ENCODE data around the gene UNC5B. TPM values are rescaled to one million over a fixed set of nuclear protein-coding genes. Genes with fewer than 3 reads are reported as not detected.

UNC5B gene
- total RNA-seq, 1 experiment from 2014 or later = 22.0 TPM

- TF ChIP-seq REST (IDR thresholded peaks at IDR 0.05; ENCODE audit: low read depth) = no peak
- no peak for TF ChIP-seq FOSL1 (IDR thresholded peaks at IDR 0.05; ENCODE audit: low read depth)
- TF ChIP-seq JUND (IDR thresholded peaks at IDR 0.05) = no peak
- no peak for TF ChIP-seq EGR1 (IDR thresholded peaks at IDR 0.05; ENCODE audit: low read depth)
- TF ChIP-seq TCF7L2 (IDR thresholded peaks at IDR 0.05; ENCODE audit: borderline replicate concordance, extremely low read depth, insufficient read depth, insufficient read length) = no peak
- no peak for TF ChIP-seq CBX3 (IDR thresholded peaks at IDR 0.05; ENCODE audit: low read depth)
- no peak for TF ChIP-seq RAD21 (IDR thresholded peaks at IDR 0.05; ENCODE audit: low read depth)
- TF ChIP-seq SIN3A (IDR thresholded peaks at IDR 0.05; ENCODE audit: low read depth) = no peak
- no peak for TF ChIP-seq ZFX (IDR thresholded peaks at IDR 0.05)
- TF ChIP-seq CTCF (IDR thresholded peaks at IDR 0.05 in 2 of 3, conservative IDR thresholded peaks at IDR 0.05 in 1 of 3; ENCODE audit: borderline replicate concordance in 1 of 3, insufficient read depth in 1 of 3, low read depth in 2 of 3, low read length in 2 of 3) = no peak
- TF ChIP-seq POLR2AphosphoS5 (IDR thresholded peaks at IDR 0.05; ENCODE audit: low read depth, low read length) = no peak
Measured at GRCh38 chr10:71294856-71295255, 82.5 kb downstream of the UNC5B start (continued).

GRCh38 chr10:71295641-71296040 lies 83.3 kb downstream of the UNC5B start:
- Histone ChIP-seq H3K9me2 (ENCODE audit: insufficient read depth) (no peaks in the 10 kb centered on the region), H3K27ac (ENCODE audit: low read depth, low read length) (no peak overlapping the region), H3K4me1 (ENCODE audit: control insufficient read depth in 1 of 2, insufficient read depth in 2 of 2, low read length in 2 of 2) (no peaks in the 10 kb centered on the region), H3K27me3 (ENCODE audit: insufficient read depth, low read length) (no peaks in the 10 kb centered on the region), H3K79me2 (ENCODE audit: insufficient read depth, low read length) (no peaks in the 10 kb centered on the region), H2AFZ (ENCODE audit: low read depth, low read length, poor library complexity, severe bottlenecking) (no peak overlapping the region), H3K4me3 (replicated peaks in 1 of 2; ENCODE audit: low read depth in 1 of 2, low read length in 2 of 2) (no peak overlapping the region), H3K9me3 (ENCODE audit: control insufficient read depth in 1 of 2, insufficient read depth in 1 of 2, low read depth in 1 of 2, low read length in 2 of 2) (no peaks in the 10 kb centered on the region), H3K4me2 (ENCODE audit: low read length) (no peak overlapping the region), H3K9ac (ENCODE audit: low read length) (no peak overlapping the region), H3K36me3 (ENCODE audit: control insufficient read depth in 1 of 2, insufficient read depth in 2 of 2, low read length in 2 of 2) (peaks cover 0 to 14% of the 10 kb centered on the region in 2 experiments; a peak in 2 of 4 replicates), H4K20me1 (ENCODE audit: insufficient read depth) (no peaks in the 10 kb centered on the region)
- no TSS peak for BruUV-seq (replicated peaks)
- DNase-seq (ENCODE audit: low read depth, low spot score) (no peak), ATAC-seq (no peak)
- intact Hi-C loops (cut with micrococcal nuclease) = no loop called here
- TF ChIP-seq ATF3 (IDR thresholded peaks at IDR 0.05) (no peak), CTCF (IDR thresholded peaks at IDR 0.05 in 2 of 3, conservative IDR thresholded peaks at IDR 0.05 in 1 of 3; ENCODE audit: borderline replicate concordance in 1 of 3, insufficient read depth in 1 of 3, low read depth in 2 of 3, low read length in 2 of 3) (no peak), JUND (IDR thresholded peaks at IDR 0.05) (no peak), EZH2phosphoT487 (IDR thresholded peaks at IDR 0.05; ENCODE audit: borderline replicate concordance) (no peak)
- ChIA-PET CTCF (no interaction called here), RAD21 (ENCODE audit: low non-redundant PET in 1 of 2, low total read pairs in 2 of 2, uncharacterized antibody in 2 of 2, unreplicated experiment in 2 of 2) (no interaction called here), POLR2A (no interaction called here)

Measured in HCT116 (cell line).